Measurements from ENCODE around the gene FZR1.

DNA sequence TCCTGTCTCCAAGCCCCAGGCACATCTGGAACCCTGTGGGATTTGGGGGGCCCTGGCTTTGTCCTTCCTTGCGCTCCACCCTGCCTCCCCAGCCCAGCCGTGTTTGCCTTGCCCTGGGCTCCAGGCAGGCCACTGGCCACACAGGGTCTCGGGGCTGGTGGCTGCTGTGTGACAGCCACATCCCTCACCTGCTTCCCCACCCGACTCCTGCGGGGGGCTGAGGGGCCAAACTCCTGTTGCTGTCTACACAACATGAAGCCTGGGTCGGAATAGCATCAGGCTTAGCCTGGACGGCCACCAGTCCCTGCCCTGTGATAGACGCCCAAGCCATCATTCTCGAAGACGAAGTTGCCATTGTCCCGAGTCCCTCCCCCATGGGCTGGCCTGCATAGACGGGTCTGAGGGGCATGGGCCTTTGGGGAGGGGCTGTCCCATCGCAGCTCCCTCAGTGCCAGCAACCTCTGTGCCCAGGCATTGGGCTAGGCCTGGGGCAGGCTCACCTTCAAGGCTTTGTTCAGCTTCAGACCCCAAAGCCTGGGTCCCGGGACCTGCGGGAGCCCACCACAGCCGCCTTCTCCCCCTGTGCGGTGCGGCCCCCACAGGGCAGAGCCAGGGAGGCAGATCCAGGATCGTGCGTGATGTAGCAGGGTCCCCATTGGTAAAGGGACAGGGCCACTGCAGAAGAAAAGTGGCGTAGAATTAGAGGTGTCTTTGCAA, 17.4 kb downstream of the FZR1 start:
- TF ChIP-seq EZH2 (IDR thresholded peaks at IDR 0.05) (no peak), POLR2AphosphoS5 (IDR thresholded peaks at IDR 0.05; ENCODE audit: borderline replicate concordance, low read depth, low read length) (no peak)
